ENCODE data around the gene CCT3.

CCT3 gene

GRCh38 chr1:156276966-156277381 is 61.1 kb downstream of the CCT3 start:
- DNase-seq (ENCODE audit: low spot score), result no peak

- DNase-seq (ENCODE audit: low spot score), result no peak
Observed at GRCh38 chr1:156276532-156276931, 61.6 kb downstream of the CCT3 start.

GRCh38 chr1:156270314-156270713 is 67.8 kb downstream of the CCT3 start:
- no peak for DNase-seq (ENCODE audit: low spot score)

- DNase-seq (ENCODE audit: low spot score), result no peak
Observed at GRCh38 chr1:156268336-156268735, 69.8 kb downstream of the CCT3 start.

GRCh38 chr1:156266051-156266450 is 72.0 kb downstream of the CCT3 start:
- DNase-seq (ENCODE audit: low spot score), result no peak

GRCh38 chr1:156263288-156263655 is 74.8 kb downstream of the CCT3 start:
- no peak for DNase-seq (ENCODE audit: low spot score)

GRCh38 chr1:156262461-156263287 is 75.4 kb downstream of the CCT3 start:
- no peak for DNase-seq (ENCODE audit: low spot score)

GRCh38 chr1:156260896-156261295 is 77.2 kb downstream of the CCT3 start:
- no peak for DNase-seq (ENCODE audit: low spot score)

GRCh38 chr1:156259805-156260204 is 78.3 kb downstream of the CCT3 start:
- no peak for DNase-seq (ENCODE audit: low spot score)

Data from CD4-positive, alpha-beta T cell treated with Interleukin-15 for 4 hours (primary cell).